GM18526 (cell line): Measurements from ENCODE around the gene SDK1.

Experiments
- POLR2A ChIP-seq: IDR thresholded peaks from 3 replicates; pipeline ENCODE4 v1.6.1; 2011; ENCODE audit not compliant: insufficient read length; ENCODE audit errors: extremely low read depth

Gene SDK1

GRCh38 chr7:3971323-3971722 lies 670.3 kb downstream of the SDK1 start:
- no peak for TF ChIP-seq POLR2A

DNA sequence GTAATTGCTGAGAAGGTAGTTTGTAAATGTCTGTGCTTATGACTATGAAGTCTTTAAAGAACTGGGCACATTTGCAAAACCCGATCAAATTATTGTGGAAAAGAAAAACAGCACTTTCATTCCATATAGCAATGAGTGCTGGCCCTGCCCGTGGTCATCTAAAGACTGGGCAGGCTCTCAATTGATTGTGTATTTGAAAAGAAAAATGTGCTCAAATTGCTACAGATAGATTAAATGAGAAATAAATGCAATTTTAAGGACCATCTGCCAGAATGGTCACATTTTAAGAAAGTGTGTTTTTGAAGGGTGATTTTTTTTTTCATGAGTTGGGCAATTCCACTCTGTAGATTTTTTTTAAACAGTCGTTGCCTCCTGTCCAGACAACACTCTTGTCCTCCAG lies 672.2 kb downstream of the SDK1 start:
- no peak for TF ChIP-seq POLR2A

DNA sequence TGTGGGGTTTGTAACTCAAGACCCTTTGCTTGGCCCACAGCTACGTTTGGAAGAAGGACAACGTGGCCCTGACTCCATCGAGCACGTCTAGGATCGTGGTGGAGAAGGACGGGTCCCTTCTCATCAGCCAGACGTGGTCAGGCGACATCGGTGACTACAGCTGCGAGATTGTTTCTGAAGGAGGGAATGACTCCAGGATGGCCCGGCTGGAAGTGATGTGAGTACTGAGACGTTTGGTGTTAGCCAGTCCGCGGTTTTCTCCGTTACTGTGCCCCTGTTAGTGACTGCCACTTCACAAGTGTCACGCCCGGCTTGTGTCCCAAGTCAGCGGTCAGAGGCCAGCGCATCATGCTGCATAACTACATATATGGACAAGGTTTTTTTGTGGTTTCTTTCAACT lies 673.3 kb downstream of the SDK1 start:
- TF ChIP-seq POLR2A = no peak

DNA sequence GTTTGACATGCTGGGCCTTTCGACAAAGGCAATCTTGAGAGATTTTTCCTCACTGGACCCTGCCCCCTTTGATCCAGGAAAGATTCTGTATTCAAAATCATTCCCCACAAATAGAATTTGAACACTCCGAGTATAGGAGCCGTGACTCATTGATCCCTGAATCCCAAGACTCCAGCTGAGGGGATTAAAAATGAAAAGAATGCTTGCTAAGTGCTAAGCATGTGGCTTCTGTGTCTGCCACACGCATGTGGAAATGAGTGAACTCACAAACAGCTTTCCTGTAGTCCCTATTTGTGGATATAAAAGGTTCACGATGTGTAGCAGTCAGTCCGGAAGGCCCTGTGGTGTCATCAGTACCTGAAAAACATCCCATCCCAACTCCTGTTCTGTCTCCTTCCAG lies 674.3 kb downstream of the SDK1 start:
- no peak for TF ChIP-seq POLR2A

- no peak for TF ChIP-seq POLR2A
Measured at GRCh38 chr7:3977391-3977790, 676.3 kb downstream of the SDK1 start.

DNA sequence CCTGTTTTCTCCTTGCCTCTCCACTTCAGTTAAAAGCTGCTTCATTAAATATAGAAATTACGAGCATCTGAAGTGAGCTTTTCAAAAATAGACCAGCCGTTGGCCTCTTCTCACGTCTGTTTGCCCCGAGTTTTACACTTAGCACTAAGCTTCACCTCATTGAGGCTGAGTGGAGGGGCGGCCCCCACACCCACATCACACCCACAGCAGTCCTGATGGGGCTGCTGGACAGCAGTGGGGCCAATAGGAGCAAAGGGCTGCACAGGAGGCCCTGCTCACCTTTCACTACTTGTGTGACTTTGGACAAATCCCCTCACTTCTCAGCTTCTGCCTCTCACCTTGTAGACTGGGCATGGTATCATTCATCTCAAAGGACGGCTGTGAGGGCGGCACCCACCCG lies 677.8 kb downstream of the SDK1 start:
- no peak for TF ChIP-seq POLR2A

DNA sequence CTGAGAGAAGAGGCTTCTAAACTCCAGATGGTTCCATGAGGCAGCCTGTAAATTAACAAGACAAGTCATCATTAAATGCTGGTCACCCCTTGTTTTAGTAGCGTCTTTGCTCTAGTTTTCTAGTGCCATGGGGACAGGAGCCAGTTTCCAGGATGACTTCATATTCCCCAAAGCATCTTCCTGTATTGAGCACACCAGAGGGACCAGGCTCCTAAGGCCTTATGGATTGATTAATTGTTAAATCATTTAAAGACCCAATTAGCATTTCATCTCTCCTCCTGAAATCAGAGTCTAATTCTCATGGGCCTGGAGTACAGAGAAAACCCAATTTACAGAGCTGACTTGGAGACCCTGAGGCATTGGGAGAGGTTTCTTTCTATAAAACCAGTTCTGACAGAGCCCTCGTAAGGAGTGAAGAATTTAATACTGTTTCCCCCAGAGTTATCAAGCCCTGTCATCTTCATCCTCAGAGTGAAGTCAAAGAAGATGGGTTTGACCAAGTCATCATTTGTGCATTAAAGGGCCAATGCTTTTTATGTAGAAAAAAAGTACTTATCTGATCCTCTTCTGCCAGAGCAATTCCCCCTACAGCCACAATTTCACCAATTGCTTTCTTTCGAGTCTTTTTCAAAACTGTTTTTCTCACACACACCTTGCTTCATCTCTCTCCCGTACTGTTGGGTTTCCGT lies 678.7 kb downstream of the SDK1 start:
- TF ChIP-seq POLR2A = no peak

- TF ChIP-seq POLR2A = no peak
Measured at GRCh38 chr7:3980300-3980643, 679.2 kb downstream of the SDK1 start.

DNA sequence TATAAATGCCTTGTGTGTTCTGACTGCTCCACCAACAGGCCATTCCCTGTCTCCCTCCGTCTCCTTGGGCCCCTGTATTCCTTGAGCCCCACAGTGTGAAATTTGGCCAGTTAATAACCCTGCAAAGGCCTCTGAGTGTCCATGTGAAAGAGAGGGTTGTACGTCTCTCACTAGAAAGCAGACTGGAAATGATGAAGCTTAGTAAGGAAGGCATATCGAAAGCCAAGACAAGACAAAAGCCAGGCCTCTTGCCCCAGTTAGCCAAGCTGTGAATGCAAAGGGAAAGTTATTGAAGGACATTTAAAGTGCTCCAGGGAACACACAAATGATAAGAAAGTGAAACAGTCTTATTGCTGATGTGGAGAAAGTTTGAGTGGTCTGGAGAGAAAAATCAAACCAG lies 680.2 kb downstream of the SDK1 start:
- TF ChIP-seq POLR2A = no peak

DNA sequence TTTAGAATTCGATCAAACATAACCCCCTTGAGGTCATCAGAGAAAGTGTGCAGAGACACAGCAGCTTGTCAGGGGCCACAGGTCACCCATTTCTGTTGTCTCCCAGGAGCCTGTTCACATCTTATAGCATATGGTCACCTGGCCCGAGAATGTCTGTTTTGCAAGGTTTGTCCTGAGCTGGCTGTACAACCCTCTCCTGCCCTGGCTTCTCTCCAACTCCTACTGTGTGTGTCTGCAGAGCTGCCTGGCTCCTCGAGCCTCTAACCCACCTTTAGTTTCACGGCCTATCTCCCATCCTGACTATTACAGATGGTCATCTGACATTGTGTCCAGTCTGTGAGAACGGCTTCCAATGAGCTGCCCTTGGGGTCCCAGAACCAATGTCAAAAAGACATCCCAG lies 683.4 kb downstream of the SDK1 start:
- no peak for TF ChIP-seq POLR2A

DNA sequence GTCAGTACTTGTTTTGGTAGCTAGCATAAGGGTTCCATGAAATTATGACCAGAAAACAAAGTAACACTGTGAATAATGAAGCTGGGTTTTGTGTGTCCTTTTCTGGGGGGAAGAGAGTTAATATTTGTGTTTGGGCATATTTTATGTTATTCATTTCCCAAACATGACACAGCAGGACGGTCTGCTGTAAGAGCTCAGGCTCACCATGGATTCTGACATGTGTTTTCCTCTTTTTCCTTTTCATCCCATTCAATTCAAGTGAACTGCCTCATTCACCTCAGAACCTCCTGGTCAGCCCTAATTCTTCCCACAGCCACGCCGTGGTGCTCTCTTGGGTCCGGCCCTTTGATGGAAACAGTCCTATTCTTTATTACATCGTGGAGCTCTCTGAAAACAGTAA lies 685.9 kb downstream of the SDK1 start:
- TF ChIP-seq POLR2A = no peak

DNA sequence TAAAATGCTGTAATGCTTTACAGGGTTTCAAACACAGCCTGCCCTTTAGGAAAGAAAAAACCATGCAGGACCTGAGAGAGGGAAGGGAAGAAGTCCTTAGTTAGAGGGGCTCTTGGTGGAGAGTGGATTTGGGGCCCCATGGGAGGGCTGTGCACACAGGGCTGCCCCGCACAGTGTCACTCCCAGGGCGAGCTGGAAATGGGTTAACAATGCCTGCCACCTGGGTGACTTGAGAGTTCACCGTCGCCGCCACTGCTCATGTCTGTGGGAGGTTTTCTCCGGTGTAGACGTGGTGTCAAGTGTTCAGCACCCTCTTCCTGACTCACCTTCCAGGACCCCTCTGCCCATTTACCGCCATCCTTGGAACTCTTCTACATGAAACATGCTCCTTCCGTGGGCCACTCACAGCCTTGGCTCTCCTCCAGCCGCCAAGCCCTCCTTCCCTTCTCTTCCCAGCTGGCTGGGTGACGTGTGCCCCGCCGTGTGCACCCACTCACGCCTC lies 686.4 kb downstream of the SDK1 start:
- TF ChIP-seq POLR2A = no peak

DNA sequence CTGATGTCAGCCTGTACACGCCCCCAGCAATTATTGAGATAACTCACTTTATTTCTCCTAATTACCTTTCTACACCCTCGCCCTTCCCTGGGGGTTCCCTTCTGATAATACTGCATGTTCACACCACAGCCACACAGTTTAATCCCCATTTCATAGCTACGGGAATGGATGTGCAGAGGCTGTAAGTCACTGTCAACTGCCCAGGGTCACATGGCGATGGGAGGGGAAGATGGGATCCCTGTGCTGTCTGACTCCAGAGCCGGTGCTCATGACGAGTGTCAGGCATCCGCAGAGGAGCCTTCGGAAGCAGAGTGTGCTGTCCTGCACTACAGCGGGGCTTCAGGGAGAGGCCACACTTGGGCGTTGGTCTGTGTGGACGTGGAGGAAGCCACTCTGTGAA lies 688.7 kb downstream of the SDK1 start:
- no peak for TF ChIP-seq POLR2A

GRCh38 chr7:3991731-3992231 lies 690.7 kb downstream of the SDK1 start:
- no peak for TF ChIP-seq POLR2A

DNA sequence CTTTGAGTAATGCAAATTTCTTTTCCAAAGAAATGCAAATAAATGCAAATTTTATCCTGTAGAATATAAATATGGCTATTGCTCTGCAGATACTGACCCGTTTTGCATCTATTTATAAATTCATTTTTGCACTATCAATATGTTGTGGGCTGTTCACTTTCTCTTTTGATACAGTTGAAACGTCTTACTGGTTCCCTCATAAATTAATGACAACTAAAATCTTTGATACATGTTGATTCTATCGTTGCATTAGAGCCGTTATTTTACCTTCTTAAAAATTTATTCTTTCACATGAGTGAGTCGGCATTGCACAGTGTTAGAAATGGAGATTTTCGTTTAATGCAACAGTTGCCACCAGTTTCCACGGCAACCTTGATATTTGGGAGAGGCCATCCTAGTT lies 691.8 kb downstream of the SDK1 start:
- TF ChIP-seq POLR2A = no peak

GRCh38 chr7:3994764-3995163 lies 693.7 kb downstream of the SDK1 start:
- TF ChIP-seq POLR2A = no peak

DNA sequence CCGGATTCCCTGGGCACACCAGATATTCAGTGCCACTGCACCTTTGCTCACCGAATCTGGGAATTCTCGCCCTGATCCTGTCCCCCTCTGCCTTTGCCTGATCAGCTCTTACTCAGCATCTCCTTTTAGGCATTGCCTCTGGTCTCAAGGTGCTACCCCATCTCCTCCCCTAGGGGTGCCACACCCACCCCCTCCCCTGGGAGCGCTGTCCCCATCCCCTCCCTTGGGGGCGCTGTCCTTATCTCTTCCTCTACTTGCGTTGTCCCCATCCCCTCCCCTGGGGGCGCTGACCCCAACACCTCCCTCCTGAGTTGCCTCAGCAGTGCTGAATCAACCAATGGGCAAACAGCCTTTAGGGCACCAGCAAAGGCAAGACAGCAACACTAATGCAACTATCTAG lies 694.1 kb downstream of the SDK1 start:
- no peak for TF ChIP-seq POLR2A
